Vagina (tissue), 2 donors: ENCODE measurements around the gene TNFAIP8L1.

Experiments
- CTCF ChIP-seq, 3 experiments: fragments of 450-650 bp in 2 of 3; fragments of 200-600 bp in 1 of 3; sonication (generic) in 1 of 3; IDR thresholded peaks; one replicate each; pipeline ENCODE4 v1.5.1; 2017 to 2019; ENCODE audit warnings: antibody characterized with exemption in 3 of 3, mild to moderate bottlenecking in 2 of 3, moderate library complexity in 2 of 3
- POLR2A ChIP-seq, 2 donors: fragments of 450-650 bp; IDR thresholded peaks; one replicate each; pipeline ENCODE4 v1.6.1; 2017; ENCODE audit warnings: antibody characterized with exemption in 2 of 2, mild to moderate bottlenecking in 2 of 2, moderate library complexity in 2 of 2

- TF ChIP-seq CTCF (IDR thresholded peaks at IDR 0.05) (no peak), POLR2A (IDR thresholded peaks at IDR 0.05) (no peak)
Measured at GRCh38 chr19:4640247-4641000, 1.1 kb downstream of the TNFAIP8L1 start.
